Liver (tissue), 9 donors: ENCODE measurements around the gene CD63. TPM values are rescaled to one million over a fixed set of nuclear protein-coding genes. Genes with fewer than 3 reads are reported as not detected.

Source experiments
- DNase-seq: peaks from one replicate; pipeline ENCODE4 v3.0.0-alpha.2; 2017; ENCODE audit warnings: low spot score
- H3K27ac ChIP-seq, 2 donors: one replicate each; pipeline ENCODE4 v1.7.0; 2013; ENCODE audit warnings: inconsistent platforms in 2 of 2, low read length in 2 of 2, control low read depth in 1 of 2, low read depth in 1 of 2, mild to moderate bottlenecking in 1 of 2
- H3K27me3 ChIP-seq, 4 donors: one replicate each; pipeline versions ENCODE4 v1.6.1 to v1.7.0; 2013; ENCODE audit warnings: low read length in 3 of 4, inconsistent platforms in 1 of 4, mild to moderate bottlenecking in 1 of 4, moderate library complexity in 1 of 4; ENCODE audit not compliant: control insufficient read depth in 4 of 4, insufficient read depth in 4 of 4
- H3K36me3 ChIP-seq, 4 donors: one replicate each; pipeline versions ENCODE4 v1.6.1 to v1.7.0; 2013; ENCODE audit warnings: low read length in 3 of 4, mild to moderate bottlenecking in 3 of 4, low read depth in 1 of 4, moderate library complexity in 1 of 4; ENCODE audit not compliant: control insufficient read depth in 4 of 4, insufficient read depth in 3 of 4
- H3K4me1 ChIP-seq, 4 donors: one replicate each; pipeline versions ENCODE4 v1.6.1 to v1.7.0; 2013; ENCODE audit warnings: low read length in 3 of 4, mild to moderate bottlenecking in 3 of 4, moderate library complexity in 1 of 4; ENCODE audit not compliant: control insufficient read depth in 4 of 4, insufficient read depth in 4 of 4
- H3K4me3 ChIP-seq, 3 donors: one replicate each; pipeline versions ENCODE4 v1.6.1 to v1.7.0; 2013; ENCODE audit warnings: low read length in 3 of 3, control low read depth in 1 of 3, low read depth in 1 of 3, mild to moderate bottlenecking in 1 of 3
- H3K9ac ChIP-seq, 2 donors: one replicate each; pipeline ENCODE4 v1.7.0; 2013; ENCODE audit warnings: low read length in 2 of 2, mild to moderate bottlenecking in 2 of 2, moderate library complexity in 2 of 2, control low read depth in 1 of 2, low read depth in 1 of 2
- H3K9me3 ChIP-seq, 4 donors: one replicate each; pipeline versions ENCODE4 v1.6.1 to v1.7.0; 2013; ENCODE audit warnings: low read length in 3 of 4; ENCODE audit not compliant: control insufficient read depth in 4 of 4
- CTCF ChIP-seq: fragments of 150-350 bp; IDR thresholded peaks from 2 replicates; pipeline ENCODE4 v1.5.1; 2017; ENCODE audit warnings: improper control_type of control experiment, low read depth, low read length; ENCODE audit not compliant: missing input control
- EGR1 ChIP-seq, 2 donors: IDR thresholded peaks; 2 replicates each; pipeline ENCODE4 v1.6.1; 2016 to 2018; ENCODE audit warnings: antibody characterized with exemption in 2 of 2, low read depth in 2 of 2
- FOXA1 ChIP-seq: IDR thresholded peaks from 2 replicates; pipeline ENCODE4 v1.6.1; 2016; ENCODE audit warnings: antibody characterized with exemption
- FOXA2 ChIP-seq: IDR thresholded peaks from 2 replicates; pipeline ENCODE4 v1.6.1; 2016; ENCODE audit warnings: antibody characterized with exemption
- GABPA ChIP-seq, 2 donors: IDR thresholded peaks in 1 of 2; conservative IDR thresholded peaks in 1 of 2; 2 replicates each; pipeline ENCODE4 v1.6.1; 2016; ENCODE audit warnings: antibody characterized with exemption in 2 of 2, mild to moderate bottlenecking in 1 of 2, moderate library complexity in 1 of 2
- MAX ChIP-seq: IDR thresholded peaks from 2 replicates; pipeline ENCODE4 v1.6.1; 2016; ENCODE audit warnings: antibody characterized with exemption
- NR2F2 ChIP-seq: IDR thresholded peaks from 2 replicates; pipeline ENCODE4 v1.6.1; 2016; ENCODE audit warnings: antibody characterized with exemption
- RAD21 ChIP-seq, 2 donors: IDR thresholded peaks; 2 replicates each; pipeline ENCODE4 v1.6.1; 2016; ENCODE audit warnings: antibody characterized with exemption in 2 of 2, mild to moderate bottlenecking in 2 of 2
- REST ChIP-seq: IDR thresholded peaks from 2 replicates; pipeline ENCODE4 v1.6.1; 2016; ENCODE audit warnings: antibody characterized with exemption, mild to moderate bottlenecking
- RXRA ChIP-seq, 2 donors: IDR thresholded peaks; 2 replicates each; pipeline ENCODE4 v1.6.1; 2017 to 2018; ENCODE audit warnings: antibody characterized with exemption in 2 of 2, mild to moderate bottlenecking in 1 of 2
- SP1 ChIP-seq: IDR thresholded peaks from 2 replicates; pipeline ENCODE4 v1.6.1; 2018; ENCODE audit warnings: antibody characterized with exemption, mild to moderate bottlenecking
- ZBTB33 ChIP-seq: IDR thresholded peaks from 2 replicates; pipeline ENCODE4 v1.6.1; 2016; ENCODE audit warnings: antibody characterized with exemption
- WGBS: extraction: QIAGEN DNeasy Blood & Tissue Kit; methylation state at CpG from one replicate; pipeline ENCODE4 v1.1.7; 2013; 5-methylcytosine and 5-hydroxymethylcytosine counted together
- polyA plus RNA-seq, 2 donors: library from polyadenylated mRNA; stranded (reverse) in 1 of 2; unstranded in 1 of 2; fragments of 200-250 nt in 1 of 2; fragments of >200 nt in 1 of 2; fragmentation: Nextera tagmentation in 1 of 2; extraction: Ambion mirVana in 1 of 2; gene quantifications; one replicate each; pipeline versions ENCODE4 v1.2.1 to v1.2.3, GENCODE V29; 2013 to 2015
- total RNA-seq, 2 donors: library from RNA; depleted of rRNA; stranded (reverse); fragments of >200 nt; gene quantifications; one replicate each; pipeline ENCODE4 v1.2.3, GENCODE V29; 2014
- donor health status: healthy.
- donor health status: healthy.
- donor health status: healthy.
- donor health status: healthy.
- donor health status: healthy.

The CD63 gene
- total and polyA plus RNA-seq, 4 donors = 185 to 373 (median 338) TPM

- peaks cover 0 to 17% (median 9%) of the 10 kb centered on the region in 4 donors for H3K36me3 ChIP-seq
These were observed 1.1 kb downstream of the CD63 start for GRCh38 chr12:55727643-55728185.

GRCh38 chr12:55726971-55727370 lies 1.8 kb downstream of the CD63 start:
- peaks cover 5 to 48% (median 31%) of the 10 kb centered on the region in 4 donors for H3K4me1 ChIP-seq
- peak overlapping the region; percentile 93 to 96 for H3K27ac ChIP-seq
- H3K9ac ChIP-seq = peak overlapping the region in 1 of 2 donors; percentile 36
- no peaks in the 10 kb centered on the region for H3K27me3 ChIP-seq
- 66% methylated on average over 10 of the region's 10 CpGs for WGBS
- no peak for DNase-seq
- H3K36me3 ChIP-seq = peaks cover 0 to 17% (median 9%) of the 10 kb centered on the region in 4 donors
- H3K9me3 ChIP-seq = no peaks in the 10 kb centered on the region
- peak overlapping the region in 2 of 3 donors; percentile 55 to 84 for H3K4me3 ChIP-seq
- no peak for TF ChIP-seq EGR1 (IDR thresholded peaks at IDR 0.05; ENCODE audit: low read depth in 2 of 2)
- TF ChIP-seq FOXA2 = no peak
- TF ChIP-seq RXRA (IDR thresholded peaks at IDR 0.05) = no peak
- TF ChIP-seq RAD21 (IDR thresholded peaks at IDR 0.05) = no peak
- TF ChIP-seq FOXA1 = no peak
- no peak for TF ChIP-seq NR2F2
- TF ChIP-seq CTCF = no peak
- TF ChIP-seq MAX = no peak
- TF ChIP-seq GABPA (IDR thresholded peaks at IDR 0.05 in 1 of 2, conservative IDR thresholded peaks at IDR 0.05 in 1 of 2) = no peak
- TF ChIP-seq REST = no peak

More at GRCh38 chr12:55727643-55728185, 1.1 kb downstream of the CD63 start:
- TF ChIP-seq SP1 (no peak), RAD21 (IDR thresholded peaks at IDR 0.05) (no peak), ZBTB33 (no peak), REST (no peak)
- Histone ChIP-seq H3K9ac (peak overlapping the region; percentile 67 to 86), H3K4me3 (peak overlapping the region; percentile 55 to 88 (median 84)), H3K27ac (peak overlapping the region; percentile 93 to 96), H3K27me3 (no peaks in the 10 kb centered on the region), H3K4me1 (peaks cover 5 to 47% (median 31%) of the 10 kb centered on the region in 4 donors), H3K9me3 (no peaks in the 10 kb centered on the region)
- DNase-seq = peak; percentile 59
- WGBS = 27% methylated on average over 9 of the region's 9 CpGs
